Measurements from ENCODE around the gene CCNL2. TPM values are rescaled to one million over a fixed set of nuclear protein-coding genes. Genes with fewer than 3 reads are reported as not detected.

CCNL2 gene
- total and polyA plus RNA-seq, 2 of the 13 experiments (the other 11 are each of a cell fraction or from before 2014, with no cell fraction given) = 105 to 340 TPM

DNA sequence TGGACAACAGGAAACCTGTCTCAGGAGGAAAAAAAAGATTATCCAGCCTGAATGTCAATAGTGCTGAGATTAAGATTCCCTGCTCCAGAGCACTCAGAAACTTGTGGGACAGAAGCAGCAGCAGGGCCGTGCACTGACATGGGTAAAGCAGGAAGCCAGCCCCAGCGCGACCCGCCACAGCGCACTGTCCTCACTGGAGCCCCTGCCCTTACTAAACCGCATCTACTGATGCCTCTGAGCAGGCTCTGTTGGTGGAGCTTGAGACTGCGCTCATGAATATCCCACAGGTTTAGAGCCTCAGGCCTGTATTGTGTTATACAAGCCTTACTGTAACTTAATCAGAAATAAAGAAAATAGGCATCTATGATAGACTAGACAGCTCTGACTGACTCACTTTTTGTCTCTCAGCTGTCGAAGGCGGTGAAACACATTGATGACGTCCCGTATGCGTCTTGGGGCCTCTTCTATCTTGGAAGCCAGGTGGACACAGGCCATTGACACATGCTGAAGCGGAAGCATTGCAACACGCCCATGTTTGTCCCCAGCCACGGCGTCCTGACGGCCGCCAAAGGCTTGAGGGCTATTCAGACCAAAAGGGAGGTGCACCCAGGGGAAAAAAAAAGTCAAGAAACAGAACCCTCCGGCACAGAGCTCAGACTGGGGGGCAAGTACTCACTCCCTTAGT is 1.2 kb downstream of the CCNL2 start (continued):
- TF ChIP-seq IRF2 (CRISPR knock-in tag; IDR thresholded peaks at IDR 0.05) = no peak
- TF ChIP-seq, protein P1, sequence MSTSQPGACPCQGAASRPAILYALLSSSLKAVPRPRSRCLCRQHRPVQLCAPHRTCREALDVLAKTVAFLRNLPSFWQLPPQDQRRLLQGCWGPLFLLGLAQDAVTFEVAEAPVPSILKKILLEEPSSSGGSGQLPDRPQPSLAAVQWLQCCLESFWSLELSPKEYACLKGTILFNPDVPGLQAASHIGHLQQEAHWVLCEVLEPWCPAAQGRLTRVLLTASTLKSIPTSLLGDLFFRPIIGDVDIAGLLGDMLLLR (CRISPR knock-in tag; IDR thresholded peaks at IDR 0.05) = no peak
- TF ChIP-seq ZMYM4 (CRISPR knock-in tag; IDR thresholded peaks at IDR 0.05) = no peak
- TF ChIP-seq, protein P2, sequence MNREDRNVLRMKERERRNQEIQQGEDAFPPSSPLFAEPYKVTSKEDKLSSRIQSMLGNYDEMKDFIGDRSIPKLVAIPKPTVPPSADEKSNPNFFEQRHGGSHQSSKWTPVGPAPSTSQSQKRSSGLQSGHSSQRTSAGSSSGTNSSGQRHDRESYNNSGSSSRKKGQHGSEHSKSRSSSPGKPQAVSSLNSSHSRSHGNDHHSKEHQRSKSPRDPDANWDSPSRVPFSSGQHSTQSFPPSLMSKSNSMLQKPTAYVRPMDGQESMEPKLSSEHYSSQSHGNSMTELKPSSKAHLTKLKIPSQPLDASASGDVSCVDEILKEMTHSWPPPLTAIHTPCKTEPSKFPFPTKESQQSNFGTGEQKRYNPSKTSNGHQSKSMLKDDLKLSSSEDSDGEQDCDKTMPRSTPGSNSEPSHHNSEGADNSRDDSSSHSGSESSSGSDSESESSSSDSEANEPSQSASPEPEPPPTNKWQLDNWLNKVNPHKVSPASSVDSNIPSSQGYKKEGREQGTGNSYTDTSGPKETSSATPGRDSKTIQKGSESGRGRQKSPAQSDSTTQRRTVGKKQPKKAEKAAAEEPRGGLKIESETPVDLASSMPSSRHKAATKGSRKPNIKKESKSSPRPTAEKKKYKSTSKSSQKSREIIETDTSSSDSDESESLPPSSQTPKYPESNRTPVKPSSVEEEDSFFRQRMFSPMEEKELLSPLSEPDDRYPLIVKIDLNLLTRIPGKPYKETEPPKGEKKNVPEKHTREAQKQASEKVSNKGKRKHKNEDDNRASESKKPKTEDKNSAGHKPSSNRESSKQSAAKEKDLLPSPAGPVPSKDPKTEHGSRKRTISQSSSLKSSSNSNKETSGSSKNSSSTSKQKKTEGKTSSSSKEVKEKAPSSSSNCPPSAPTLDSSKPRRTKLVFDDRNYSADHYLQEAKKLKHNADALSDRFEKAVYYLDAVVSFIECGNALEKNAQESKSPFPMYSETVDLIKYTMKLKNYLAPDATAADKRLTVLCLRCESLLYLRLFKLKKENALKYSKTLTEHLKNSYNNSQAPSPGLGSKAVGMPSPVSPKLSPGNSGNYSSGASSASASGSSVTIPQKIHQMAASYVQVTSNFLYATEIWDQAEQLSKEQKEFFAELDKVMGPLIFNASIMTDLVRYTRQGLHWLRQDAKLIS (CRISPR knock-in tag; IDR thresholded peaks at IDR 0.05) = no peak
- TF ChIP-seq ZNF713 (CRISPR knock-in tag; IDR thresholded peaks at IDR 0.05) = no peak
- TF ChIP-seq ZNF121 (CRISPR knock-in tag; IDR thresholded peaks at IDR 0.05) = no peak
- TF ChIP-seq, protein P3, sequence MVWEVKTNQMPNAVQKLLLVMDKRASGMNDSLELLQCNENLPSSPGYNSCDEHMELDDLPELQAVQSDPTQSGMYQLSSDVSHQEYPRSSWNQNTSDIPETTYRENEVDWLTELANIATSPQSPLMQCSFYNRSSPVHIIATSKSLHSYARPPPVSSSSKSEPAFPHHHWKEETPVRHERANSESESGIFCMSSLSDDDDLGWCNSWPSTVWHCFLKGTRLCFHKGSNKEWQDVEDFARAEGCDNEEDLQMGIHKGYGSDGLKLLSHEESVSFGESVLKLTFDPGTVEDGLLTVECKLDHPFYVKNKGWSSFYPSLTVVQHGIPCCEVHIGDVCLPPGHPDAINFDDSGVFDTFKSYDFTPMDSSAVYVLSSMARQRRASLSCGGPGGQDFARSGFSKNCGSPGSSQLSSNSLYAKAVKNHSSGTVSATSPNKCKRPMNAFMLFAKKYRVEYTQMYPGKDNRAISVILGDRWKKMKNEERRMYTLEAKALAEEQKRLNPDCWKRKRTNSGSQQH (CRISPR knock-in tag; IDR thresholded peaks at IDR 0.05; ENCODE audit: low read depth) = no peak
- TF ChIP-seq, protein P4, sequence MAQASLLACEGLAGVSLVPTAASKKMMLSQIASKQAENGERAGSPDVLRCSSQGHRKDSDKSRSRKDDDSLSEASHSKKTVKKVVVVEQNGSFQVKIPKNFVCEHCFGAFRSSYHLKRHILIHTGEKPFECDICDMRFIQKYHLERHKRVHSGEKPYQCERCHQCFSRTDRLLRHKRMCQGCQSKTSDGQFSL (CRISPR knock-in tag; IDR thresholded peaks at IDR 0.05) = no peak
- TF ChIP-seq ZNF354B (CRISPR knock-in tag; IDR thresholded peaks at IDR 0.05) = no peak
- TF ChIP-seq, protein P5, sequence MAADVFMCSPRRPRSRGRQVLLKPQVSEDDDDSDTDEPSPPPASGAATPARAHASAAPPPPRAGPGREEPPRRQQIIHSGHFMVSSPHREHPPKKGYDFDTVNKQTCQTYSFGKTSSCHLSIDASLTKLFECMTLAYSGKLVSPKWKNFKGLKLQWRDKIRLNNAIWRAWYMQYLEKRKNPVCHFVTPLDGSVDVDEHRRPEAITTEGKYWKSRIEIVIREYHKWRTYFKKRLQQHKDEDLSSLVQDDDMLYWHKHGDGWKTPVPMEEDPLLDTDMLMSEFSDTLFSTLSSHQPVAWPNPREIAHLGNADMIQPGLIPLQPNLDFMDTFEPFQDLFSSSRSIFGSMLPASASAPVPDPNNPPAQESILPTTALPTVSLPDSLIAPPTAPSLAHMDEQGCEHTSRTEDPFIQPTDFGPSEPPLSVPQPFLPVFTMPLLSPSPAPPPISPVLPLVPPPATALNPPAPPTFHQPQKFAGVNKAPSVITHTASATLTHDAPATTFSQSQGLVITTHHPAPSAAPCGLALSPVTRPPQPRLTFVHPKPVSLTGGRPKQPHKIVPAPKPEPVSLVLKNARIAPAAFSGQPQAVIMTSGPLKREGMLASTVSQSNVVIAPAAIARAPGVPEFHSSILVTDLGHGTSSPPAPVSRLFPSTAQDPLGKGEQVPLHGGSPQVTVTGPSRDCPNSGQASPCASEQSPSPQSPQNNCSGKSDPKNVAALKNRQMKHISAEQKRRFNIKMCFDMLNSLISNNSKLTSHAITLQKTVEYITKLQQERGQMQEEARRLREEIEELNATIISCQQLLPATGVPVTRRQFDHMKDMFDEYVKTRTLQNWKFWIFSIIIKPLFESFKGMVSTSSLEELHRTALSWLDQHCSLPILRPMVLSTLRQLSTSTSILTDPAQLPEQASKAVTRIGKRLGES (CRISPR knock-in tag; IDR thresholded peaks at IDR 0.05; ENCODE audit: borderline replicate concordance) = no peak
- no peak for TF ChIP-seq NFKB2 (CRISPR knock-in tag; IDR thresholded peaks at IDR 0.05; ENCODE audit: borderline replicate concordance)
- no peak for TF ChIP-seq ZEB1 (IDR thresholded peaks at IDR 0.05; ENCODE audit: insufficient replicate concordance, low read depth)
- TF ChIP-seq, protein P6, sequence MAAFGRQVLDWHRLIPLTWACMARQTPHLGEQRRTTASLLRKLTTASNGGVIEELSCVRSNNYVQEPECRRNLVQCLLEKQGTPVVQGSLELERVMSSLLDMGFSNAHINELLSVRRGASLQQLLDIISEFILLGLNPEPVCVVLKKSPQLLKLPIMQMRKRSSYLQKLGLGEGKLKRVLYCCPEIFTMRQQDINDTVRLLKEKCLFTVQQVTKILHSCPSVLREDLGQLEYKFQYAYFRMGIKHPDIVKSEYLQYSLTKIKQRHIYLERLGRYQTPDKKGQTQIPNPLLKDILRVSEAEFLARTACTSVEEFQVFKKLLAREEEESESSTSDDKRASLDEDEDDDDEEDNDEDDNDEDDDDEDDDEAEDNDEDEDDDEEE (CRISPR knock-in tag; IDR thresholded peaks at IDR 0.05) = no peak
- TF ChIP-seq, protein P7, sequence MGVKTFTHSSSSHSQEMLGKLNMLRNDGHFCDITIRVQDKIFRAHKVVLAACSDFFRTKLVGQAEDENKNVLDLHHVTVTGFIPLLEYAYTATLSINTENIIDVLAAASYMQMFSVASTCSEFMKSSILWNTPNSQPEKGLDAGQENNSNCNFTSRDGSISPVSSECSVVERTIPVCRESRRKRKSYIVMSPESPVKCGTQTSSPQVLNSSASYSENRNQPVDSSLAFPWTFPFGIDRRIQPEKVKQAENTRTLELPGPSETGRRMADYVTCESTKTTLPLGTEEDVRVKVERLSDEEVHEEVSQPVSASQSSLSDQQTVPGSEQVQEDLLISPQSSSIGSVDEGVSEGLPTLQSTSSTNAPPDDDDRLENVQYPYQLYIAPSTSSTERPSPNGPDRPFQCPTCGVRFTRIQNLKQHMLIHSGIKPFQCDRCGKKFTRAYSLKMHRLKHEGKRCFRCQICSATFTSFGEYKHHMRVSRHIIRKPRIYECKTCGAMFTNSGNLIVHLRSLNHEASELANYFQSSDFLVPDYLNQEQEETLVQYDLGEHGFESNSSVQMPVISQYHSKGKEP (CRISPR knock-in tag; IDR thresholded peaks at IDR 0.05) = no peak
- no peak for TF ChIP-seq SRSF4 (IDR thresholded peaks at IDR 0.05; ENCODE audit: low read depth, low read length, poor library complexity, severe bottlenecking)
- no peak for TF ChIP-seq YEATS2 (CRISPR knock-in tag; IDR thresholded peaks at IDR 0.05; ENCODE audit: borderline replicate concordance)
